H1 (cell line): ENCODE measurements around the gene TFB2M. TPM values are rescaled to one million over a fixed set of nuclear protein-coding genes. Genes with fewer than 3 reads are reported as not detected.

Experiments
- CTCF ChIA-PET: fragments of 300-600 bp; sonication (Branson Sonifier 250); formaldehyde crosslinking; loops from one replicate; lab custom pipeline; 2021; ENCODE audit not compliant: partially characterized antibody; lab: Charles Lee
- POLR2A ChIA-PET: fragments of 300-600 bp; sonication (Branson Sonifier 250); formaldehyde crosslinking; loops from one replicate; lab custom pipeline; 2021; ENCODE audit warnings: inconsistent platforms; ENCODE audit not compliant: partially characterized antibody; lab: Charles Lee
- DNase-seq, 2 experiments: peaks; one replicate each; pipeline versions ENCODE4 v3.0.0 to v3.0.0-alpha.2; 2010 to 2022; ENCODE audit warnings: low spot score in 2 of 2, low read depth in 1 of 2, mixed read lengths in 1 of 2
- FAIRE-seq: peaks from 2 replicates; lab custom pipeline; 2011; peaks lifted over from hg19 to GRCh38; lab: Jason Lieb, UNC
- H2AFZ ChIP-seq: 2 replicates; pipeline ENCODE4 v1.8.1; 2012; ENCODE audit warnings: low read length, inconsistent platforms
- H2AK5ac ChIP-seq: 2 replicates; pipeline ENCODE4 v1.6.1; 2013; ENCODE audit warnings: low read depth, low read length
- H2BK120ac ChIP-seq: replicated peaks from 2 replicates; pipeline ENCODE3; 2013; ENCODE audit warnings: low read depth, low read length, inconsistent platforms
- H2BK12ac ChIP-seq: 2 replicates; pipeline ENCODE4 v1.6.1; 2013; ENCODE audit warnings: low read depth, low read length
- H2BK15ac ChIP-seq: 2 replicates; pipeline ENCODE4 v1.6.1; 2013; ENCODE audit warnings: low read length
- H2BK20ac ChIP-seq: 2 replicates; pipeline ENCODE4 v1.6.1; 2013; ENCODE audit warnings: low read length
- H2BK5ac ChIP-seq: 2 replicates; pipeline ENCODE4 v1.6.1; 2013; ENCODE audit warnings: low read depth, low read length
- H3K14ac ChIP-seq: 2 replicates; pipeline ENCODE4 v1.6.1; 2013; ENCODE audit warnings: inconsistent platforms; ENCODE audit not compliant: insufficient read length
- H3K18ac ChIP-seq: 2 replicates; pipeline ENCODE4 v1.6.1; 2013; ENCODE audit warnings: low read length; ENCODE audit errors: extremely low read depth
- H3K23ac ChIP-seq: 2 replicates; pipeline ENCODE4 v1.6.1; 2013; ENCODE audit warnings: inconsistent platforms; ENCODE audit not compliant: insufficient read length
- H3K23me2 ChIP-seq: 2 replicates; pipeline ENCODE4 v1.6.1; 2013; ENCODE audit warnings: low read depth, low read length
- H3K27ac ChIP-seq: 2 replicates; pipeline ENCODE4 v1.6.1; 2011; ENCODE audit warnings: low read depth, low read length, inconsistent platforms
- H3K27me3 ChIP-seq, 4 experiments: replicated peaks in 1 of 4; 1 replicate in 1 of 4; 2 replicates in 3 of 4; pipeline versions ENCODE4 v1.6.1 to v1.8.1; 2011 to 2013; ENCODE audit warnings: low read length in 3 of 4, mild to moderate bottlenecking in 3 of 4, inconsistent platforms in 2 of 4, mixed read lengths in 2 of 4, moderate library complexity in 1 of 4; ENCODE audit not compliant: control insufficient read depth in 3 of 4, insufficient read depth in 3 of 4; ENCODE audit errors: extremely low read depth in 1 of 4
- H3K36me3 ChIP-seq, 4 experiments: 2 replicates each; pipeline versions ENCODE4 v1.6.1 to v1.8.1; 2011 to 2013; ENCODE audit warnings: mild to moderate bottlenecking in 4 of 4, low read length in 3 of 4, moderate library complexity in 2 of 4, control low read depth in 1 of 4, inconsistent platforms in 1 of 4; ENCODE audit not compliant: insufficient read depth in 4 of 4, control insufficient read depth in 2 of 4
- H3K4ac ChIP-seq: replicated peaks from 2 replicates; pipeline ENCODE3; 2013; ENCODE audit warnings: low read length, low read depth, mixed read lengths, inconsistent platforms; ENCODE audit not compliant: insufficient read length
- H3K4me1 ChIP-seq, 4 experiments: replicated peaks in 1 of 4; 1 replicate in 1 of 4; 2 replicates in 3 of 4; pipeline versions ENCODE4 v1.6.1 to v1.8.1; 2011 to 2013; ENCODE audit warnings: low read length in 3 of 4, inconsistent platforms in 2 of 4, mixed read lengths in 1 of 4; ENCODE audit not compliant: insufficient read depth in 4 of 4, control insufficient read depth in 3 of 4
- H3K4me2 ChIP-seq, 2 experiments: 2 replicates each; pipeline versions ENCODE4 v1.6.1 to v1.8.1; 2011 to 2013; ENCODE audit warnings: low read depth in 2 of 2, low read length in 2 of 2, control low read depth in 1 of 2, inconsistent platforms in 1 of 2, mild to moderate bottlenecking in 1 of 2; ENCODE audit not compliant: insufficient read depth in 1 of 2
- H3K4me3 ChIP-seq, 4 experiments: fragments of 200-600, 300-600 bp in 1 of 4; sonication (generic), shearing (Covaris generic), sonication (Bioruptor Twin) in 1 of 4; 2 replicates each; pipeline versions ENCODE4 v1.5.1 to v1.8.1; 2011 to 2016; ENCODE audit warnings: low read length in 4 of 4, low read depth in 3 of 4, control low read depth in 2 of 4, inconsistent platforms in 2 of 4, mild to moderate bottlenecking in 2 of 4, mixed read lengths in 1 of 4, moderate library complexity in 1 of 4; ENCODE audit not compliant: insufficient read depth in 2 of 4; ENCODE audit errors: extremely low read depth in 1 of 4
- H3K56ac ChIP-seq: replicated peaks from 2 replicates; pipeline ENCODE3; 2013; ENCODE audit warnings: low read depth, mild to moderate bottlenecking, mixed read lengths, low read length, inconsistent platforms; ENCODE audit not compliant: insufficient read length
- H3K79me1 ChIP-seq: 2 replicates; pipeline ENCODE4 v1.6.1; 2013; ENCODE audit warnings: low read depth, low read length, control low read depth
- H3K79me2 ChIP-seq, 2 experiments: 2 replicates each; pipeline versions ENCODE4 v1.6.1 to v1.8.1; 2012 to 2013; ENCODE audit warnings: low read length in 2 of 2, mild to moderate bottlenecking in 2 of 2, inconsistent platforms in 1 of 2; ENCODE audit not compliant: insufficient read depth in 2 of 2, control insufficient read depth in 1 of 2
- H3K9ac ChIP-seq, 4 experiments: replicated peaks in 1 of 4; 1 replicate in 1 of 4; 2 replicates in 3 of 4; pipeline versions ENCODE4 v1.6.1 to v1.8.1; 2011 to 2013; ENCODE audit warnings: low read depth in 3 of 4, low read length in 3 of 4, control low read depth in 2 of 4, mild to moderate bottlenecking in 2 of 4, moderate library complexity in 2 of 4, inconsistent platforms in 1 of 4; ENCODE audit errors: extremely low read depth in 1 of 4
- H3K9me3 ChIP-seq, 2 experiments: 2 replicates each; pipeline versions ENCODE4 v1.6.1 to v1.8.1; 2012 to 2013; ENCODE audit warnings: mild to moderate bottlenecking in 2 of 2, moderate library complexity in 2 of 2, control low read depth in 1 of 2, inconsistent platforms in 1 of 2, low read depth in 1 of 2, low read length in 1 of 2, mixed read lengths in 1 of 2; ENCODE audit not compliant: insufficient read depth in 2 of 2
- H4K20me1 ChIP-seq, 2 experiments: replicated peaks in 1 of 2; 2 replicates each; pipeline versions ENCODE3 to v1.8.1; 2011 to 2013; ENCODE audit warnings: inconsistent platforms in 2 of 2, low read length in 2 of 2, mild to moderate bottlenecking in 1 of 2; ENCODE audit not compliant: insufficient read depth in 2 of 2, control insufficient read depth in 1 of 2
- H4K5ac ChIP-seq: 2 replicates; pipeline ENCODE4 v1.6.1; 2013; ENCODE audit warnings: low read length, low read depth, mixed read lengths, inconsistent platforms; ENCODE audit not compliant: insufficient read length
- H4K8ac ChIP-seq: 2 replicates; pipeline ENCODE4 v1.8.0; 2013; ENCODE audit warnings: mild to moderate bottlenecking, moderate library complexity, low read length, inconsistent platforms; ENCODE audit not compliant: insufficient read depth; ENCODE audit errors: extremely low read depth
- H4K91ac ChIP-seq: replicated peaks from 2 replicates; pipeline ENCODE3; 2013; ENCODE audit warnings: low read length, mixed read lengths, inconsistent platforms; ENCODE audit not compliant: insufficient read length
- MAX ChIP-seq: IDR thresholded peaks from 2 replicates; pipeline ENCODE4 v1.6.1; 2012; ENCODE audit warnings: inconsistent platforms
- RAD21 ChIP-seq, 2 experiments: IDR thresholded peaks in 1 of 2; conservative IDR thresholded peaks in 1 of 2; 2 replicates each; pipeline ENCODE4 v1.6.1; 2011; ENCODE audit warnings: low read depth in 2 of 2, low read length in 2 of 2, improper control_type of control experiment in 1 of 2, inconsistent platforms in 1 of 2, mild to moderate bottlenecking in 1 of 2, moderate library complexity in 1 of 2
- RNF2 ChIP-seq: fragments of 200-900, 300-1000 bp; sonication (generic); IDR thresholded peaks from 2 replicates; pipeline ENCODE4 v1.7.1; 2016; ENCODE audit warnings: borderline replicate concordance, low read depth, mild to moderate bottlenecking, antibody characterized with exemption, low read length; ENCODE audit not compliant: poor library complexity, severe bottlenecking; ENCODE audit errors: missing control alignments
- WGBS, 2 experiments: shearing (Covaris generic) in 1 of 2; methylation state at CpG; one replicate each; pipeline versions ENCODE4 v1.1.6 to v1.1.7; 2013 to 2015; ENCODE audit warnings: low lambda C conversion rate in 2 of 2, mixed read lengths in 2 of 2, inconsistent platforms in 1 of 2, low coverage in 1 of 2, missing lambda C conversion rate in 1 of 2; ENCODE audit not compliant: insufficient replicate concordance in 2 of 2, insufficient coverage in 1 of 2, insufficient read length in 1 of 2; ENCODE audit errors: extremely low coverage in 1 of 2, missing lambda C conversion rate in 1 of 2; 5-methylcytosine and 5-hydroxymethylcytosine counted together
- polyA plus RNA-seq, 7 experiments: library from polyadenylated mRNA; depleted of rRNA in 3 of 7; stranded (reverse) in 5 of 7; unstranded in 2 of 7; fragments of >200 nt in 5 of 7; fragments of 200-250 nt in 2 of 7; gene quantifications; 1 replicate in 5 of 7; 2 replicates in 1 of 7; 4 replicates in 1 of 7; pipeline versions ENCODE4 v1.2.1 to v1.2.3, GENCODE V29; 2011 to 2013; ENCODE audit warnings: missing spikeins in 2 of 7, mixed read lengths in 2 of 7
- total RNA-seq: library from RNA; stranded (reverse); fragmentation: NEBNext Ultra II Directional; extraction: Animal tissue kit (Norgen Biotek cat#: 25700); gene quantifications from 2 replicates; pipeline ENCODE4 v1.2.1, GENCODE V29; 2021
- TF ChIP-seq, protein P1 (sequence below), 3 experiments: IDR thresholded peaks; 1 replicate in 2 of 3; 2 replicates in 1 of 3; pipeline versions ENCODE4 v1.5.1 to v1.6.1; 2011; ENCODE audit warnings: low read length in 3 of 3, mild to moderate bottlenecking in 3 of 3, inconsistent platforms in 2 of 3, low read depth in 1 of 3, moderate library complexity in 1 of 3; ENCODE audit not compliant: insufficient read depth in 1 of 3; ENCODE audit errors: control extremely low read depth in 1 of 3

The TFB2M gene
- total and polyA plus RNA-seq, 2 of the 8 experiments (the other 6 are each of a cell fraction or from before 2014, with no cell fraction given) = 10.4 to 22.0 TPM

DNA sequence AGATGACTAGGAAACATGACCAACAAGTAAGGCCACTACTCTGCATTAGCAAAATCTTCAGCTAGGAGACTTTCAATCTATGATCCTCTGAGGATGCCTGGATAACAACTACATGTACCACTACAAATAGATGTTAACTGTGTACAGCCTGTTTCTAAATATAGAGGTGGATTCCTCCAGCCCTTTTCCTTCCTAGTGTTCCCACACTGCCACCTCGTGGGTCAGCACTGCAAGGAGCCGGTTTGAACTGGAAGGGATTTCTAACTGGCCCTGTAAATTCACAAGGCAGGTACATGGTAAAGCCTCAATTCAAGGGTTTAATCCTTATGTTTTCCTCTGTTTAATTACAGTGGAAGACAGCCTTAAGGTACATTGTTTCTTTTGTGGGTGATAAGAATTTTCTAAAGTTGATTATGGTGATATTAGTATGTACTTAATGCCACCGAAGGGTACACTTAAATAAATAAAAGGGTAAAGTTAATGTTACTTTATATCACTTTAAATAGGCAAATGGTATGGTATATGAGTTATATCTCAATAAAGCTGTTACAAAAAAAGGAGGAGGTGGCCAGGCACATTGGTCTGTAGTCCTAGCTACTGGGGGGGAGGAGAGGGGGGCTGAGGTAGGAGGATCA lies 73.3 kb downstream of the TFB2M start:
- peaks cover 0 to 2% of the 10 kb centered on the region in 2 experiments for H4K20me1 ChIP-seq
- peaks cover 0 to 8% of the 10 kb centered on the region in 2 experiments; a peak in 1 of 4 replicates for H3K79me2 ChIP-seq
- WGBS, 2 experiments = 34% methylated on average over 3 of the region's 3 CpGs; no CpG with 5 or more reads in 1 of the 2 experiments
- H4K5ac ChIP-seq = no peak overlapping the region
- no peak overlapping the region for H2BK5ac ChIP-seq
- H3K56ac ChIP-seq = no peak overlapping the region
- peak; percentile 81 for FAIRE-seq
- TF ChIP-seq, protein P1, sequence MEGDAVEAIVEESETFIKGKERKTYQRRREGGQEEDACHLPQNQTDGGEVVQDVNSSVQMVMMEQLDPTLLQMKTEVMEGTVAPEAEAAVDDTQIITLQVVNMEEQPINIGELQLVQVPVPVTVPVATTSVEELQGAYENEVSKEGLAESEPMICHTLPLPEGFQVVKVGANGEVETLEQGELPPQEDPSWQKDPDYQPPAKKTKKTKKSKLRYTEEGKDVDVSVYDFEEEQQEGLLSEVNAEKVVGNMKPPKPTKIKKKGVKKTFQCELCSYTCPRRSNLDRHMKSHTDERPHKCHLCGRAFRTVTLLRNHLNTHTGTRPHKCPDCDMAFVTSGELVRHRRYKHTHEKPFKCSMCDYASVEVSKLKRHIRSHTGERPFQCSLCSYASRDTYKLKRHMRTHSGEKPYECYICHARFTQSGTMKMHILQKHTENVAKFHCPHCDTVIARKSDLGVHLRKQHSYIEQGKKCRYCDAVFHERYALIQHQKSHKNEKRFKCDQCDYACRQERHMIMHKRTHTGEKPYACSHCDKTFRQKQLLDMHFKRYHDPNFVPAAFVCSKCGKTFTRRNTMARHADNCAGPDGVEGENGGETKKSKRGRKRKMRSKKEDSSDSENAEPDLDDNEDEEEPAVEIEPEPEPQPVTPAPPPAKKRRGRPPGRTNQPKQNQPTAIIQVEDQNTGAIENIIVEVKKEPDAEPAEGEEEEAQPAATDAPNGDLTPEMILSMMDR (IDR thresholded peaks at IDR 0.05; ENCODE audit: control extremely low read depth in 1 of 3, insufficient read depth in 1 of 3, low read depth in 1 of 3, low read length in 3 of 3) = peak; percentile 68 to 77 (median 70)
- TF ChIP-seq RNF2 (no peak), RAD21 (IDR thresholded peaks at IDR 0.05 in 1 of 2, conservative IDR thresholded peaks at IDR 0.05 in 1 of 2; ENCODE audit: low read depth in 2 of 2, low read length in 2 of 2) (peak; percentile 82 to 89), MAX (peak; percentile 17; the same call in 1 of the 2 replicates)
- no peak overlapping the region for H3K18ac ChIP-seq
- H2BK15ac ChIP-seq = no peak overlapping the region
- no peak overlapping the region for H3K14ac ChIP-seq
- peak in 1 of 2 experiments; percentile 71 for DNase-seq
- H3K27me3 ChIP-seq = no peaks in the 10 kb centered on the region
- no peaks in the 10 kb centered on the region for H3K36me3 ChIP-seq
- H3K4me1 ChIP-seq = peaks cover 0 to 5% (median 3%) of the 10 kb centered on the region in 4 experiments; a peak in 3 of 7 replicates
- ChIA-PET POLR2A (no interaction called here), CTCF (interaction anchor here (0.6 to 2.6 kb wide), 13 partner anchors 14 to 1179 kb away, joined by 3 to 12 read pairs (median 3); partner anchors contain the start of gene SMYD3)
- H2BK20ac ChIP-seq = no peak overlapping the region
- no peak overlapping the region for H2AK5ac ChIP-seq
- no peak overlapping the region for H2AFZ ChIP-seq
- no peak overlapping the region for H3K4me2 ChIP-seq
- H3K4me3 ChIP-seq = no peak overlapping the region
- H3K9ac ChIP-seq = no peak overlapping the region; a peak in 1 of 7 replicates
- H3K23ac ChIP-seq = no peak overlapping the region
- no peak overlapping the region for H2BK120ac ChIP-seq
- H4K8ac ChIP-seq = no peak overlapping the region
- no peak overlapping the region for H4K91ac ChIP-seq
- no peaks in the 10 kb centered on the region; the same call in 1 of the 2 replicates for H3K79me1 ChIP-seq
- no peak overlapping the region for H3K4ac ChIP-seq
- H3K23me2 ChIP-seq = no peaks in the 10 kb centered on the region
- no peak overlapping the region for H2BK12ac ChIP-seq
- no peaks in the 10 kb centered on the region for H3K9me3 ChIP-seq
- H3K27ac ChIP-seq = no peak overlapping the region; the same call in 1 of the 2 replicates
